SK-N-SH (cell line): ENCODE measurements around the gene GAB2.

ENCODE experiments used
- CTCF ChIP-seq: fragments of 200-600 bp; sonication (generic); IDR thresholded peaks from 2 replicates; pipeline ENCODE4 v1.6.1; 2017; ENCODE audit warnings: antibody characterized with exemption, mild to moderate bottlenecking, moderate library complexity
- TAF1 ChIP-seq: IDR thresholded peaks from 2 replicates; pipeline ENCODE4 v1.6.1; 2012; ENCODE audit warnings: low read depth, mild to moderate bottlenecking, low read length, moderate library complexity, borderline replicate concordance

DNA sequence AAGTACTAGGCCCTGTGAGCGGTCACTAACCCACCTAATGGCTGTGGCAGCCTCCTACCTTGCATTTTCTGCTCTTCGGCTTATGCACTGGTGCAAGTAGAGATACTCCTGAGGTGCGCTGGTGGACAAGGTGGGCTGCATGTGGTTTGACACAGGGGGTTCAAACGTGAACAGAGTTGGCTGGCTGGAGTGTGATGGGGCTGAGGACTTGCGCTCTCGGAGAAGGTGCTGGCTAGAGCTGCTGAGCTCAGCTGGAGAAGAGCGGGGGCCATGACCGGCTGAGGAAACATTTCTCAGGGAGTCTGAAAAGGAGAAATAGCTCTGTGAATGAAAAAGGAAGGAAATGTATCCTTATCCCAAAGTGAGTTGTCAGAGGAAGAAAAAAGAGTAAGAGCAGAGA is 167.5 kb downstream of the GAB2 start:
- TF ChIP-seq CTCF (no peak), TAF1 (no peak)
